ENCODE measurements around the gene WT1.
"Not testable (repeated sequence)": the region's sequence is repeated elsewhere in the genome, so short reads cannot be mapped to it uniquely, and the experiment has no call there.

The WT1 gene

DNA sequence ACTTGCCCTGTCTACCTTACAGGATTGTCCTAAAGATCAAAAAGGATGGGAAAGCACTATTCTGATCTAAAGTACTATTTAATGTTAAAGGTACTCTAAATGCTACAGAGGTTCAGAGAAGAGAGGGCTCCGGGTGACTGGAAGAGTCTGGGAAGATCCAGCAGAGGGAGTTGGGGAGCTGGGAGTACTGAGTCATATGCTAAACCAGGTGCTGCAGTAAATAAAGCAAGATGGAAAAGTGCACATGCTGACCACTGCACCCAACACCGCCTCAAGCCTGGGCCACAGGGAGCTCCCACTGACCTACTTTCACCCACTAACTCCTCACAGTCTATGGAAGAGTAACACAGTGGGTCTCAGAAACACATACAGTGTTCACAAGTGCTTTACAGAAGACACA, 49.3 kb downstream of the WT1 start:
- DNase-seq, result no peak

DNA sequence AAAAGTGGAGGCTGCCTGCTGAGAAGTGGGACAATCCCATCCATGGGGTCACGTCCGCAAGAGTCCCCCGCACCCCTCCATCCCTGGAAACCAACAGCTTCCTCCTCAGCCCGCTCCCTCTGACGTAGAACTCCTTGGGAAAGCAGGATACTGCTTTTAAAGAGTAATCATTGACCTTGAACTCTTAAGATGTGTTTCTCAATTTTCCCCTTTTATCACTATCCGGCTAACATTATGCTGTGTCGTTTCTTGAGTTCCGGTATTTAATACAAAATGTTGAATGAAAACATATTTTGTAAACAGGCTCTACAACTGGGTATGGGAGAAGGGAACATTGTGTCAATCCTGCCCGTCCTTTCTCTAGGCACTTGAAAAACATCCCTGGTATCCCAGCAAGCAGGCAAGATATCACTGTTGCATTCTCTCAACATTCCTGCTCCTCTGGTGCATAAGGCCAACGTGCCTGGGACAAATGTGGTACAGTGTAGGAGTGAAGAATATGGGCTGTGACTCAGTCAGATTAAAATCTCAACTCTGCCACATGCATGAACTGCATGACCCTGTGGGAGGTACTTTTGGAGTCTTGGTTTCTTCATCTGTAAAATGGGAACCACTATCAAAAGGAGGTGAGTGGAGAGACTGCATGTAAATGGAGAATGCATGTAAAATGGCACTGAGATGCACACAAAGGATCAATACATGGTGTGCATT, 52.8 kb downstream of the WT1 start:
- no peak for DNase-seq

DNA sequence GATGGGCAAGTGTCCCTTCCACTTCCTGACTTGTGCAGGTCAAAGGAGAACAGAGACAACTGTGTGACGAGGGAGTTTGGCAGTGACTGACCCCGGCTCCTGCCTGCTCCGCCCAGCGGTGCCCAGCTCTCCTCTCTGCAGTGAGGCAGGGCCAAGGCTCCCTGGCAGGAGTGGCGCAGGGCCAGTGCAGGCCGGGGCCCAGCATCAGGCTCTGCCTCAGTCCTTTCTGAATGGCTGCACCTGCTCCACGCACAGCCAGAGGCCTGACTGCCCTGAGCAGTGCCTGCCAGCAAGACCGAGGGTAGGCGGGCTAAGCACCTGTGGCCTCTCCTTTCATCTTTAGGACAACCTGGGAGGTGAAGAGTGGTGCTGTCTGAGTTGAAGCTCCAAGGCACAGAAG, 54.2 kb downstream of the WT1 start:
- no peak for DNase-seq

DNA sequence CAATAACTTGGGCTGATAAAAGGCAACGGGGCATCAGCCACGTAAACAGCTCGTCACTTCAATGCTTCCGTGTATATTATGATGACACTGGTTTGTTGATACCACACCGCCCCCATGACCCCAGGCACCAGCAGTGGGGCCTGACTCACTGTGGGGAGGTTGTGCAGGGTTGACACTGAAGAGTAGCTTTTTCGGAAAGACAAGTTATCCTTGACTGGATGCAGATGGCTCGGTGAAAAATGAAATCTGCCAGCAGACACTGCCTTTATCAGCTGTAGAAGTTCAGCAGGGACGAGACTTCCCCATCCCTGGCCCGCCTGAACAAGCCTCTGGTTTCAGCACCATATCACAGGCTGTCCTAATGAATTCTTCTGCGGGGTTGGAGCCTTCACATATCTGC, 55.6 kb downstream of the WT1 start:
- no peak for DNase-seq

DNA sequence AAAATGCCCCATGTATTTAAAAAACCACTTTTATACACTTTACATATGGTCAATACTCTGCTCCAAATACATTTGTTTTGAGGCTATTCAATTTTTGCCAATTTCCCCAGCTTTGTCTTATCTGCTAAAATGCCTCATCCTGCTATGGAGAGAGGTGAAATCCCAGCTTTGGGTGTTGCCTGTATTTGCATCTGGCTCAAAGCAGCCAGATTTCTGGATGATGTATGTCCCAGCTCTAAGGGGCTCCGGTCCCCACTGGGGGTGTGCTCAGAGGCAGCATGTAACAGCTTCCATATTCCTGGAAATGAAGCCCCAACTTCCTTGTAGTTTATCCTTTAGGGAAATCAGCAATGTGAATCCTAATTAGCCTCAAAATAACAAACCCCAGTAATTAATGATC, 59.5 kb downstream of the WT1 start:
- DNase-seq, result no peak

DNA sequence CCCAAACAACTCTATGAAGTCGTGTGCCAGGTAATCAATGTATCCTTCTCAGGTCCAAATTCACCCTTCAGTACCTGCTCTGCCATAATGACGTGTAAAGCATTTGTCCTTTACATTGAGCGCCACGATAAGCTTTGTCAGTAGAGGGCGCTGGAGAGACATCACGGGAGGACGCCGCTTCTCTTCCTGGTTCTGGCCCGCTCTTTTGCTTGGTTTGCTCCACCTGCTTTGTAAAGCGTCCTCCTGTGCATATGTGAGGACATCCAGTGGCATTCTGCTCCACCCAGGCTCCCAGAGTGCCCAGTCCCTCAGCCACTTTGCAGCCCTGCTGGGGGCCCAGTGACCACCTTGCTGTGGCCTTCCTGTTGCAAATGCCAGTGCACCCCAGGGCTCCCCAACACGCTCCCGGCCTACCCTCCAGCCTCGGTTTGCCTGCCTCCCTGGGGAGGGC, 61.1 kb downstream of the WT1 start:
- peak; percentile 16 to 21 for DNase-seq

DNA sequence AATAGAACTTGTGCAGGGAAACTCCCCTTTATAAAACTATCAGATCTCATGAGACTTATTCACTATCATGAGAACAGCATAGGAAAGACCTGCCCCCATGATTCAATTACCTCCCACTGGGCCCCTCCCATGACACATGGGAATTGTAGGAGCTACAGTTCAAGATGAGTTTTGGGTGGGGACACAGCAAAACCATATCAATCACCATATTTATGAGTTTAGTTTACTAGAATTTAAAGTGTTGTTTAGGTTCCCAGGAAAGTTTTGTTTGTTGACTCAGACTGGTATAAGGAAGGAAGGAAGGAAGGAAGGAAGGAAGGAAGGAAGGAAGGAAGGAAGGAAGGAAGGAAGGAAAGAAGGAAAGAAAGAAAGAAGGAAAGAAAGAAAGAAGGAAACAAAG, 65.4 kb downstream of the WT1 start:
- not testable (repeated sequence) for DNase-seq

DNA sequence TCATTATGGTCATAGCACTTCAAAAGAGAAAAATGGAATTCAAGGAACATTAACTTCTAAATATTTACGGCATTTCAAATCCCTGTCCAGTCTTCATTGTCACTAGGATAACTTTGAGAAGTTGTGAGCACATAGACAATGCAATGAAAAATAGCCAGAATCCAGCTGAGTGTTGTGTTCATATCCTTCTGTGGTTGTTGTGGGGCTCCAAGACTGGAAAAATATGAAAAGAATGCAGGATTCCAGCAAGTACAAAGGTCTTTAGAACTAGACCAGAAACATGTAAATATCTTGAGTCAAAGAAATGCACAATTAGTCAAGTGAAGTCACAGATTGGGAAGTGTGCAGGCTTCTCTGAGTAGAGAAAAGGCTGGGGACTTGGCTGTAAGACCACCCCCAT, 68.7 kb downstream of the WT1 start:
- DNase-seq, result no peak

DNA sequence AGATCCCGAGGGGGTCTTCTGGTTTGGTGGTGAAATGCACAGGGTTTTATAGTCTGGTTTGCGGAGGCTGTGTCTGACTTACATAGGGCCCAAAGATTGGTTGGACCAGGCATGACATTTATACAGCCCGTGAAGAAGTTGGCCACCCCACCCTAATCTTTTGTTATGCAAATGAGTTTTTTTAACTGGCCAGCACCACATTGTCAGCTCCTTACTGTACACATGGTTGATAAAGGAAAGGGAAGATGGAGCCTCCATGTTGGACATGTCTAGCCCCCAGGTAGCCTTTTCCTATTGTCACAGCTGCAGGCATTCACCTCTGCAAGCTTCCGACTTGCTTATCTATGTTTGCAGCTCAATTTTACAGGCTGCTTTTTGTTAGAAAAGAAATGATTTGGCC, 70.1 kb downstream of the WT1 start:
- DNase-seq, result no peak

DNA sequence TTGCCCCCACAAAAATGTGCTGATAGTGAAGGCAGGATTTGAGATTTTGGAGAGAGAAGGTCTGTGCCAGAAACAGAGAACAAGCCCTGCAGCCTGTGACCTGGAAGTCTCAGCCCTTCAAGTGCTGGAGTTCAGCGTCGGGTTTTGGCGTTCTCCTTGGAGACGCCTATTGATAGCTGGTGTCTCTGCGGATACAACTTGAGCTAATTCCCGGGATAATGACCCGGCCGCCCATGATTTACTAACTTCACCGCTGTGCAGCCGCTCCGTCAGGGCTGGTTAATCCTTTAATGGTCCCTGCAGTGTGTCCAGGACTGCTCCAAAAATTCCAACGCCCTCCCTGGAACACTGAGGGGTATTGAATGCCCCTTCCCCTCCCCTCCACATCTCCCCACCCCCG, 76.6 kb downstream of the WT1 start:
- no peak for DNase-seq

DNA sequence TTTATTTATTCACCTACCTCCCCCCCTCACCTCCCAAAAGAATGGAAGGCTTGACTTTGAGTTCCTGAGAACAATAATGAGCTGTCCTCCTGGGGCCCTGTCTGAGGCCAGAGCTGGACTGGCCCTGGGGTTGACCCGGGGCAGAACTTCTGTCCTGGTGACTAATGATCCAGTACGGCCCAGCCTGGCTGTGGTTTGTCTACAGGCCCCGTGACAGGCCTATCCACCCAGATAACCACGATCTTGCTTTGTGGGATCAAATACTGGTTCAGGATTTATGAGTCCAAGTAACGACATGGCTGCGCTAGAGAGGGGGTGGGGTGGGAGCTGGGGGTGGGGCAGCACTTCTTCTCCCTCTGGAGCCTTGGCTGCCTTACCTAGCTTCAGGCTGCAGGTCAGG, 81.5 kb downstream of the WT1 start:
- DNase-seq, result no peak

DNA sequence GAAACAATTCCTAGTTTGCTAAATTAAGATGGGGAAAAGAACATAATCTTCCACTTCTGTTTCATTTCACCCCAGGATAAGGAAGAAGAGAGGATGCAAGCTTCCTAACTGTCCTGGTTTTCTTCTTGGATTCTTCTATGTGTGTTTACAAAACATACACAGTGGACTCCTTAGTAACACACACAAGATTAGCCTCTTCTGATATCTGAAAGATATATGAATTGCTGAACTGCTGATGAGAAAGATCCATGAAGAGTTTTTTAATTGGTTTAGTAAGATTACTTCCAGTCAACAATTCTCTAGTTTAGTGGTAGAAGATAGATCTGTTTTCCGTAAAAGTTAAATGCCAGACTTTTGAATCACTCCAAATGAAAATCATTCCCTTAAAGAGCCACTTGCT, 86.8 kb downstream of the WT1 start:
- no peak for DNase-seq

DNA sequence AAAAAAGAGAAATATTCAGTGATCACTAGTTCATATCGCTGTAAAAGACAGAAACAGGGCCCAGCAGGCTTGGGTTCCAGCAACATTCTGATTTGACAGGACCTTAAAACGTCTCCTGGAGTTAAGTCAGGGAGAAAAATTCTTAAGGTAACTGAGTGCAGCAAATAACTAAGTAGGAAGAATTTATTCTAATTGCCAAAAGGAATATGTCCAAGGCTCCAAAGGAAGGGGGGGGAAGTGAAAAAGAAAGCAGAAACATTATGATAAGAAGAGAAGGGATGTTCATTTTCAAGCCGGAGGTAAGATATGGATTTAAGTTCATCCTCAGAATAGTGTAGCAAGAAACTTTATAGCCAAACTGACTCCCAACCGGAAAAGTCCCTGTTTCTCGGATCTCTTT, 90.4 kb downstream of the WT1 start:
- DNase-seq, result no peak

DNA sequence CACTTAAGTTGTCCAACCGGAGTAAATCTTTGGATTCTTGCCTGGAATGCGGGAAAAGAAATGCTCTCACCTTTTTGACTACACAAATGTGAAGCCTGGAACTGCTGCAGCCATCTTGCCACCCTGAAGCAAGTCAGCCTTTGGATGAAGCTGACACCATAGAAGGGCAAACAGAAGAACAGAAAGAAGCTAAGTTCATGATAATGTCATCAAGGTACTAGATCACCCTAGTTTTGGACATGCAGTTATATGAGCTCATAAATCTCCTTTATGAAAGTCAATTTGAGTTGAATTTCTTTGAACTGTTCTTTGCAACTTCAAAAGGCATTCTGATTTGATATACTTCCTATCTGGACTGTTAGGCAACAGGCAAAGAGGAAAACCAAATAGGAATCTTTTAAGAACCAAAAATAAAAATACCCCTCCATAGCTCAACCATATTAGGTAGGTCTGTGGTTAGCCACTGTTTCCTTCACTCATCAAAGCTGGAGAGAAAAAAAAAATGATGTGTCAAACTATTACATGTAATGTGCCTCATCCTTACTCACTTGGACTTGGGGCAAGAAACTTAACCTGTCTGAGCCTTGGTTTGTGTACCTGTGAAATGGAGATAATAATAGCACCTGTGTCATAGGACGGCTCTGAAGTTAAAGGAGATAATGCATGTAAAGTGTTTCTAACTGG, 91.9 kb downstream of the WT1 start:
- peak in 1 of 2 donors; percentile 21 for DNase-seq

DNA sequence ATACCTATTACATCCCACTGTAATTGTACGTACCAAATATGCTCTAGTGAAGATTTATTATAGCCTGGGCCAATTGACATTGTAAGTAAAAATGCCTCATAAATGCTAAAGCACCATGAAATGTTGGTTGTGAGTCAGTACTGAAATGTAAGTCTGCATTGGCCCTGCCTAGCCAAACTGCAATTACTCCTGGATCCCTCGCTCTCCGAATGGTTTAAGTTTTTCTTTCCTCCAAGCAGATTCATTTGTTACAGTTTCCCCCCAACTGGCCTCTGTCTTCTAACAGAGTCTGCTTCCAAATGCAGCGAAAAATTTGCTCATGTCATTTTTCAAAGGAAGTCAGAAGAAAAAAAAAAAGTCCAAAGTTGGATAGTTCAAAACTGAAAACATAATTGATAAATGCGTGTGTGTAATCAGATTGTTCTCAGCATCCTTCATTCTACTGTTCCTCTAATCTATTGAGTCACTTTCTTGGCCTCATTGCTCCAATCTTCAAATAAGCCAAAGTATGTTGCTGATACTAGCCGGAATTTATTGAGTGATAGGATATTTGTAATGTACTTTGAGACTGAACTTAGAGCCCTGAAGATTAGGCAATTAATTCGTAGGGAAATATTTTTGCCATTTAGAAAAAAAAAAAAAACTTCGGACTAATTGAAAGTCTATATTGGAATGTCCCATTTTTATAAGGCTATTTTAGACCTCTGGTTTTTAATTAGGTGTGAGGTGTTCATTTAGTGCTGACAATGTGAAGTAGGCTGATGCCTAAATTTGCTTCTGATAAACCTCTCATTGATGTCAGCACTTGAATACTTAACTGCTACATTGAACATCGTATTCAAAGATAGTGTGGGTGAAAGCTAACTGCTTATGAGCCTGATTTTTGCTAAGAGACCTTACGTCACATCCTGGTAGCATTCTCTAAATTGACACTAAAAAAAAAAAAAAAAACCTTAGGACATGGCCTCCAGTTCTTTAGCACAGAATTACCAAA, 93.4 kb downstream of the WT1 start:
- no peak for DNase-seq

DNA sequence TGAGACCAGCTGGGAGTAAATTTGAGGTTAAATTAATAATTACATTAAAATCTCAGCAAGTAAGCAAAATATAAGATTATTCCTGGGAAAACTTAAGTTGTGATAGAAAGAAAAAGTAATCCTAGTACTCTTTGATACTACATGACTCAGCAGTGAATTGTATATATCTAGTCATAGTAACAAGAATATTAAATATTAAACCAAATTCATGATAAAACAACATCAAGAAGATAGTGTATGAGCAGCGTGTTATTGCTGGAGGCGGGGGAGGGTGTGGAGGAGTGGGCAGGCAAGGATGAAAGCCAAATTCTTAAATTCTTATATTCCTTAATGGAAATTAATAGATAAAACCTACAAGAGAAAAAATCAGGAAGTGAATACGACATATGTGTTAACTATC, 95.2 kb downstream of the WT1 start:
- no peak for DNase-seq

Data from CD4-positive, alpha-beta T cell treated with Interleukin-4 for 1 hour (primary cell).